ENCODE data around the gene PTTG1.

DNA sequence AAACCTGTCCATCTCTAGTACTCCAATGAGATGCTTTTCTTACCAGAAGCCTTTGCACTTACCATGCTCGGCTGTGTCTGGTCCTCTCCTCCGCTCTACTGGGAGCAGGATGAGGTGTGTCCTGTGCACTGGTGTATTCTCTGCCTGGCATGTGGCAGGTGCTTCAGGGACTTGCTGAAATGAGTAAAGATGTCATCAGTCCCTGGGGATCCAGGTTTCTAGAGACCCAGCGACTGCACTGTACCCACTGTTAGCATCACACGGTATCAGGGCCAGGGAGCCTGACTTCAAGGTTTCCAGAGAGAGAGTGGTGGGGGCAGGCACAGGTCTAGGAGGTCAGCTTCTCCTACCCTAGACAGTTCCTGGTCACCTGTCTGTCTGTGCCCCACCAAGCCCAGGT lies 10.5 kb downstream of the PTTG1 start:
- TF ChIP-seq, protein P1, sequence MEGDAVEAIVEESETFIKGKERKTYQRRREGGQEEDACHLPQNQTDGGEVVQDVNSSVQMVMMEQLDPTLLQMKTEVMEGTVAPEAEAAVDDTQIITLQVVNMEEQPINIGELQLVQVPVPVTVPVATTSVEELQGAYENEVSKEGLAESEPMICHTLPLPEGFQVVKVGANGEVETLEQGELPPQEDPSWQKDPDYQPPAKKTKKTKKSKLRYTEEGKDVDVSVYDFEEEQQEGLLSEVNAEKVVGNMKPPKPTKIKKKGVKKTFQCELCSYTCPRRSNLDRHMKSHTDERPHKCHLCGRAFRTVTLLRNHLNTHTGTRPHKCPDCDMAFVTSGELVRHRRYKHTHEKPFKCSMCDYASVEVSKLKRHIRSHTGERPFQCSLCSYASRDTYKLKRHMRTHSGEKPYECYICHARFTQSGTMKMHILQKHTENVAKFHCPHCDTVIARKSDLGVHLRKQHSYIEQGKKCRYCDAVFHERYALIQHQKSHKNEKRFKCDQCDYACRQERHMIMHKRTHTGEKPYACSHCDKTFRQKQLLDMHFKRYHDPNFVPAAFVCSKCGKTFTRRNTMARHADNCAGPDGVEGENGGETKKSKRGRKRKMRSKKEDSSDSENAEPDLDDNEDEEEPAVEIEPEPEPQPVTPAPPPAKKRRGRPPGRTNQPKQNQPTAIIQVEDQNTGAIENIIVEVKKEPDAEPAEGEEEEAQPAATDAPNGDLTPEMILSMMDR (IDR thresholded peaks at IDR 0.05), result no peak
- no peak for TF ChIP-seq EZH2phosphoT487 (IDR thresholded peaks at IDR 0.05)
- no peak for TF ChIP-seq EZH2 (IDR thresholded peaks at IDR 0.05)

All from neural progenitor cell (in vitro differentiated cells).